HFFc6 (cell line): ENCODE measurements around the gene PRR7. TPM values are rescaled to one million over a fixed set of nuclear protein-coding genes. Genes with fewer than 3 reads are reported as not detected.

Experiments
- DNase-seq: peaks from one replicate; pipeline ENCODE4 v3.0.0-alpha.2; 2018
- H3K27ac Mint-ChIP-seq: 2 replicates; pipeline ENCODE4 v1.8.0; 2020; ENCODE audit warnings: mild to moderate bottlenecking, mixed read lengths
- H3K27me3 Mint-ChIP-seq: 2 replicates; pipeline ENCODE4 v1.8.0; 2021; ENCODE audit warnings: mild to moderate bottlenecking, moderate library complexity, mixed read lengths; ENCODE audit not compliant: insufficient read depth
- H3K36me3 Mint-ChIP-seq: 2 replicates; pipeline ENCODE4 v1.8.0; 2021; ENCODE audit warnings: low read depth, mixed read lengths
- H3K4me1 Mint-ChIP-seq: 2 replicates; pipeline ENCODE4 v1.8.0; 2020; ENCODE audit warnings: low read depth, mixed read lengths
- H3K4me3 Mint-ChIP-seq: 2 replicates; pipeline ENCODE4 v1.8.0; 2020; ENCODE audit warnings: mild to moderate bottlenecking, moderate library complexity, mixed read lengths
- H3K9me3 Mint-ChIP-seq: 2 replicates; pipeline ENCODE4 v1.8.0; 2020; ENCODE audit warnings: mild to moderate bottlenecking, mixed read lengths
- CTCF ChIP-seq: fragments of 200-600 bp; sonication (generic); IDR thresholded peaks from 2 replicates; pipeline ENCODE4 v1.5.0; 2021; ENCODE audit warnings: antibody characterized with exemption, mild to moderate bottlenecking
- total RNA-seq, 6 experiments: library from RNA; stranded (reverse); fragmentation: NEBNext Ultra II Directional; extraction: Animal tissue kit (Norgen Biotek cat#: 25700); gene quantifications; 2 replicates in 1 of 6; 3 replicates in 5 of 6; pipeline ENCODE4 v1.2.3, GENCODE V29; 2021

PRR7 gene
- total RNA-seq, 6 experiments from 2014 or later: 8.9 to 16.9 (median 10.4) TPM

GRCh38 chr5:177496727-177497291, 50.2 kb downstream of the PRR7 start:
- peaks cover 7% of the 10 kb centered on the region for H3K27me3 Mint-ChIP-seq
- no peaks in the 10 kb centered on the region for H3K9me3 Mint-ChIP-seq
- peak; percentile 92 for DNase-seq
- peaks cover 17% of the 10 kb centered on the region for H3K36me3 Mint-ChIP-seq
- H3K4me1 Mint-ChIP-seq: peaks cover 70% of the 10 kb centered on the region
- TF ChIP-seq CTCF: no peak
- peak overlapping the region; percentile 94 for H3K4me3 Mint-ChIP-seq
- H3K27ac Mint-ChIP-seq: peak overlapping the region; percentile 87

- no peaks in the 10 kb centered on the region for H3K9me3 Mint-ChIP-seq
- peaks cover 7% of the 10 kb centered on the region for H3K27me3 Mint-ChIP-seq
- peaks cover 69% of the 10 kb centered on the region for H3K4me1 Mint-ChIP-seq
- H3K4me3 Mint-ChIP-seq: peak within 1 kb of the TSS; percentile 94
- peak within 1 kb of the TSS; percentile 87 for H3K27ac Mint-ChIP-seq
- peaks cover 16% of the 10 kb centered on the region for H3K36me3 Mint-ChIP-seq
- DNase-seq: peak; percentile 94
- 0 out of 2 replicates have a peak, but pooled peaks have one; percentile 13 for TF ChIP-seq CTCF
Observed at GRCh38 chr5:177497292-177498012, 50.8 kb downstream of the PRR7 start, which contains the start of gene PDLIM7. Gene PDLIM7 (minus strand): TSS chr5:177497604. CDS start chr5:177496512, 1,092 bp downstream.

GRCh38 chr5:177498013-177498787, 51.6 kb downstream of the PRR7 start:
- peaks cover 62% of the 10 kb centered on the region for H3K4me1 Mint-ChIP-seq
- peaks cover 8% of the 10 kb centered on the region; the same call in 1 of the 2 replicates for H3K36me3 Mint-ChIP-seq

GRCh38 chr5:177499842-177500241, 53.2 kb downstream of the PRR7 start:
- Mint-ChIP-seq H3K4me1 (peaks cover 46% of the 10 kb centered on the region), H3K9me3 (no peaks in the 10 kb centered on the region), H3K36me3 (0 out of 2 replicates have a peak, but pooled peaks cover 6% of the 10 kb centered on the region), H3K27ac (no peak overlapping the region), H3K4me3 (no peak overlapping the region), H3K27me3 (peaks cover 5% of the 10 kb centered on the region)
- TF ChIP-seq CTCF: no peak
- no peak for DNase-seq

More at GRCh38 chr5:177498013-177498787, 51.6 kb downstream of the PRR7 start:
- Mint-ChIP-seq H3K27me3 (peaks cover 5% of the 10 kb centered on the region), H3K9me3 (no peaks in the 10 kb centered on the region), H3K4me3 (peak overlapping the region; percentile 92), H3K27ac (peak overlapping the region; percentile 87)
- no peak for DNase-seq
- no peak for TF ChIP-seq CTCF

GRCh38 chr5:177500685-177501522, 54.3 kb downstream of the PRR7 start:
- H3K9me3 Mint-ChIP-seq: no peaks in the 10 kb centered on the region
- peaks cover 36% of the 10 kb centered on the region for H3K4me1 Mint-ChIP-seq
- H3K36me3 Mint-ChIP-seq: 0 out of 2 replicates have a peak, but pooled peaks cover 4% of the 10 kb centered on the region
- DNase-seq: peak; percentile 78
- H3K27ac Mint-ChIP-seq: peak overlapping the region; percentile 73
- H3K27me3 Mint-ChIP-seq: peaks cover 5% of the 10 kb centered on the region
- H3K4me3 Mint-ChIP-seq: no peak overlapping the region
- peak; percentile 97 for TF ChIP-seq CTCF
